MM.1S (cell line): Measurements from ENCODE around the gene NDUFS4.
"Not testable (repeated sequence)": the region's sequence is repeated elsewhere in the genome, so short reads cannot be mapped to it uniquely, and the experiment has no call there.

ENCODE experiments used
- DNase-seq: peaks from one replicate; pipeline ENCODE4 v3.0.0-alpha.2; 2015
- H2AFZ ChIP-seq: fragments of 300-600 bp; sonication (generic); 2 replicates; pipeline ENCODE4 v1.6.0; 2016; ENCODE audit warnings: antibody characterized with exemption, low read length
- H3F3A ChIP-seq: fragments of 300-600 bp; sonication (generic); 2 replicates; pipeline ENCODE4 v1.6.1; 2016; ENCODE audit warnings: mild to moderate bottlenecking, antibody characterized with exemption, low read length, moderate library complexity, mixed read lengths; ENCODE audit not compliant: insufficient read depth
- H3K27ac ChIP-seq: fragments of 300-600 bp; sonication (generic); 2 replicates; pipeline ENCODE4 v1.5.1; 2016; ENCODE audit warnings: mild to moderate bottlenecking, low read length
- H3K27me3 ChIP-seq: fragments of 300-600 bp; sonication (generic); replicated peaks from 2 replicates; pipeline ENCODE4 v1.6.0; 2016; ENCODE audit warnings: low read length; ENCODE audit not compliant: insufficient read depth
- H3K36me3 ChIP-seq: fragments of 300-600 bp; sonication (generic); replicated peaks from 2 replicates; pipeline ENCODE4 v1.6.1; 2016; ENCODE audit warnings: mild to moderate bottlenecking, low read length, mixed read lengths; ENCODE audit not compliant: insufficient read depth
- H3K4me1 ChIP-seq: fragments of 300-600 bp; sonication (generic); 2 replicates; pipeline ENCODE4 v1.6.1; 2016; ENCODE audit warnings: low read length, mixed read lengths
- H3K4me2 ChIP-seq: fragments of 300-600 bp; sonication (generic); 2 replicates; pipeline ENCODE4 v1.6.0; 2016; ENCODE audit warnings: low read depth, low read length
- H3K4me3 ChIP-seq: fragments of 300-600 bp; sonication (generic); 2 replicates; pipeline ENCODE4 v1.5.1; 2016; ENCODE audit warnings: low read length, mixed read lengths
- H3K79me2 ChIP-seq: fragments of 300-600 bp; sonication (generic); 2 replicates; pipeline ENCODE4 v1.6.1; 2016; ENCODE audit warnings: mixed run types, low read length, mixed read lengths
- H3K9ac ChIP-seq: fragments of 300-600 bp; sonication (generic); 2 replicates; pipeline ENCODE4 v1.6.1; 2016; ENCODE audit warnings: low read length, mixed read lengths
- H3K9me2 ChIP-seq: fragments of 300-600 bp; sonication (generic); replicated peaks from 2 replicates; pipeline ENCODE4 v1.6.1; 2016; ENCODE audit warnings: mild to moderate bottlenecking, low read length, mixed read lengths; ENCODE audit not compliant: insufficient read depth
- H3K9me3 ChIP-seq: fragments of 300-600 bp; sonication (generic); replicated peaks from 2 replicates; pipeline ENCODE4 v1.6.1; 2016; ENCODE audit warnings: mild to moderate bottlenecking, low read length, mixed read lengths; ENCODE audit not compliant: insufficient read depth
- H4K20me1 ChIP-seq: fragments of 300-600 bp; sonication (generic); 2 replicates; pipeline ENCODE4 v1.6.1; 2016; ENCODE audit warnings: mild to moderate bottlenecking, low read length, moderate library complexity, mixed read lengths; ENCODE audit not compliant: insufficient read depth
- EZH2 ChIP-seq: fragments of 300-600 bp; sonication (generic); optimal IDR thresholded peaks from 2 replicates; pipeline ENCODE3; 2017; ENCODE audit warnings: low read depth, mild to moderate bottlenecking, antibody characterized with exemption, low read length, mixed read lengths
- EZH2phosphoT487 ChIP-seq: fragments of 300-600 bp; sonication (generic); IDR thresholded peaks from 2 replicates; pipeline ENCODE4 v1.6.1; 2018; ENCODE audit warnings: antibody characterized with exemption, low read length
- TF ChIP-seq, protein P1 (sequence below): fragments of 300-600 bp; sonication (generic); IDR thresholded peaks from 2 replicates; pipeline ENCODE4 v1.5.1; 2016; ENCODE audit warnings: antibody characterized with exemption, low read length, mixed read lengths

The NDUFS4 gene

DNA sequence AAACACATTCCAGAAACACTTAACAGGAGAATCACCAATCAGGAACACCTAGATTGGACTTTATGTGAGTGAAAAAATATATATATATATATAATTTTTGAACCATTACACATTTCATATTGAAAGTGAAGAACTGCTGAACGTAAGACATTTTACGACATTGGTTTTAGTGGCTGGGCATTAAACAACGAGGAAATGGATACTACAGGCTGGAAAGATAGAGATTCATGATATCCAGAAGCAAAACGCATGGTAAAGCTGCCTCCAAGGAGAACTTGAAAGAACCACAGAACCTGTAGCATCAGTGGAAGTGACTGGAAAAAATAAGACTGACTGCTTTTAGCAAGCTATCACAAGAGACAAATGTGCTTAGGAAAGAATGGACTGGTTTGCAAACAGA, 13.2 kb upstream of the NDUFS4 start:
- no peak overlapping the region for H3K4me2 ChIP-seq
- no peak overlapping the region for H3K4me3 ChIP-seq
- H3K9me2 ChIP-seq = no peaks in the 10 kb centered on the region
- H3K27me3 ChIP-seq = no peaks in the 10 kb centered on the region
- TF ChIP-seq EZH2 (no peak), EZH2phosphoT487 (no peak)
- TF ChIP-seq, protein P1, sequence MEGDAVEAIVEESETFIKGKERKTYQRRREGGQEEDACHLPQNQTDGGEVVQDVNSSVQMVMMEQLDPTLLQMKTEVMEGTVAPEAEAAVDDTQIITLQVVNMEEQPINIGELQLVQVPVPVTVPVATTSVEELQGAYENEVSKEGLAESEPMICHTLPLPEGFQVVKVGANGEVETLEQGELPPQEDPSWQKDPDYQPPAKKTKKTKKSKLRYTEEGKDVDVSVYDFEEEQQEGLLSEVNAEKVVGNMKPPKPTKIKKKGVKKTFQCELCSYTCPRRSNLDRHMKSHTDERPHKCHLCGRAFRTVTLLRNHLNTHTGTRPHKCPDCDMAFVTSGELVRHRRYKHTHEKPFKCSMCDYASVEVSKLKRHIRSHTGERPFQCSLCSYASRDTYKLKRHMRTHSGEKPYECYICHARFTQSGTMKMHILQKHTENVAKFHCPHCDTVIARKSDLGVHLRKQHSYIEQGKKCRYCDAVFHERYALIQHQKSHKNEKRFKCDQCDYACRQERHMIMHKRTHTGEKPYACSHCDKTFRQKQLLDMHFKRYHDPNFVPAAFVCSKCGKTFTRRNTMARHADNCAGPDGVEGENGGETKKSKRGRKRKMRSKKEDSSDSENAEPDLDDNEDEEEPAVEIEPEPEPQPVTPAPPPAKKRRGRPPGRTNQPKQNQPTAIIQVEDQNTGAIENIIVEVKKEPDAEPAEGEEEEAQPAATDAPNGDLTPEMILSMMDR = no peak
- no peak for DNase-seq
- no peaks in the 10 kb centered on the region for H3K36me3 ChIP-seq
- H3K9me3 ChIP-seq = no peaks in the 10 kb centered on the region
- no peak overlapping the region for H2AFZ ChIP-seq
- no peaks in the 10 kb centered on the region for H3F3A ChIP-seq
- no peaks in the 10 kb centered on the region for H3K79me2 ChIP-seq
- no peak overlapping the region for H3K27ac ChIP-seq
- H3K4me1 ChIP-seq = 0 out of 2 replicates have a peak, but pooled peaks cover 3% of the 10 kb centered on the region
- H3K9ac ChIP-seq = no peak overlapping the region
- no peaks in the 10 kb centered on the region for H4K20me1 ChIP-seq

DNA sequence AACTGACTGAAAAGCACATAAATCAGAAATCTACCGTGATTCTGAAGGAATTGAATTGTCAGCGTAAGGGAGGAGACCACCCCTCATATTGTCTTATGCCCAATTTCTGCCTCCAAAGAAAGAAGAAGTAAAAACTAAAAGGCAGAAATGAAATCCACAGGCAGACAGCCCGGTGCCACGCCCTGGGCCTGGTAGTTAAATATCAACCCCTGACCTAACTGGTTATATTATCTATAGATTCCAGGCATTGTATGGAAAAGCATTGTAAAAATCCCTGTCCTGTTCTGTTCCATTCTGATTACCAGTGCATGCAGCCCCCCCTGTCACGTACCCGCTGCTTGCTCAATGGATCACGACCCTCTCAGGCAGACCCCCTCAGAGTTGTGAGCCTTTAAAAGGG, 11.9 kb upstream of the NDUFS4 start:
- H3F3A ChIP-seq, H3K4me1 ChIP-seq, H3K27me3 ChIP-seq, H3K4me3 ChIP-seq, H3K36me3 ChIP-seq, H2AFZ ChIP-seq, H3K9ac ChIP-seq, DNase-seq, H3K9me2 ChIP-seq, H4K20me1 ChIP-seq, H3K9me3 ChIP-seq, H3K27ac ChIP-seq, H3K4me2 ChIP-seq, H3K79me2 ChIP-seq: not testable (repeated sequence)

DNA sequence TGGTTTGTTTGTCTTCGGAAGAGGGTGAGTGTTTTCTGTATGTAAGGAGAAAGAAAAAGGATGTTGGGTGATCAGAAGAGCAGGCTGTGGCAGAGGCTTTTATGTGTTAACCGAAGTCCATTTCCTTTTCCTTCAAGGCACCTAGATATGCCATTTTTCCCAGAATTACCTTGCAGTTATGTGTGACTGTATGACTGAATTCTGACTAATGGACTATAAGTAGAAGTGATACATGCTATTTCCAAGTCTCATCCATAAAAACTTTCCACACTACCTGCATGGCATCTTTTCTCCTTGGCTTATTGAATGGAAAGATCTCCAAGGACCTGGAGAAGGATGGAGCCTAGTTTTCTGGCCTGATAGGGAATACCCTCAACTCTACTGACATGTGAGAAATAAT, 10.6 kb upstream of the NDUFS4 start:
- no peaks in the 10 kb centered on the region for H3K79me2 ChIP-seq
- H3K4me1 ChIP-seq = no peaks in the 10 kb centered on the region
- H3K9ac ChIP-seq = no peak overlapping the region
- no peaks in the 10 kb centered on the region for H3K9me2 ChIP-seq
- no peak for DNase-seq
- no peaks in the 10 kb centered on the region for H3K9me3 ChIP-seq
- no peaks in the 10 kb centered on the region for H3F3A ChIP-seq
- H3K27me3 ChIP-seq = no peaks in the 10 kb centered on the region
- no peak overlapping the region for H3K4me3 ChIP-seq
- no peak for TF ChIP-seq EZH2
- TF ChIP-seq EZH2phosphoT487 = no peak
- no peak overlapping the region for H2AFZ ChIP-seq
- H3K4me2 ChIP-seq = no peak overlapping the region
- H3K36me3 ChIP-seq = no peaks in the 10 kb centered on the region
- H4K20me1 ChIP-seq = no peaks in the 10 kb centered on the region
- no peak overlapping the region for H3K27ac ChIP-seq

DNA sequence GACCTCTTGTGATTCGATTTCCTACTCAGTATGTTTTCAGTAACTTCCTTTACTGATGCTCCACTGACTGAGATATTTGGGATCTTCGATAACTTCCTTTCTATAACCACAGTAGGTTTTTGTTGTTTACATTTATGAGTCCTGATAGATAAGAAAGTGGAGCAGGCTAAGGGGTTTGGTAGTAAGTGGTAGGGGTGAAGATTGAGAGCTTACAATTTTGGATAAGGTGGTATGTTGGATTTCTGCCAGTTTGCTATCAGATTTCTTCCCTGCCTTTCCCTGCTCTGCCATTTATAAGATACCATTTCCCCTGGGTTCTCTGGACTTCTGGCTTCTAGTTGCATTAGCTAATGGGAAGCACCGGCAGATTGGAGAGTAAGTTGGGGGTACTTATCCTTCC, 7.9 kb upstream of the NDUFS4 start:
- H3K79me2 ChIP-seq = no peaks in the 10 kb centered on the region
- no peaks in the 10 kb centered on the region for H3K9me3 ChIP-seq
- H4K20me1 ChIP-seq = no peaks in the 10 kb centered on the region
- no peak overlapping the region for H3K9ac ChIP-seq
- H3K4me3 ChIP-seq = no peak overlapping the region
- no peaks in the 10 kb centered on the region for H3K36me3 ChIP-seq
- no peaks in the 10 kb centered on the region for H3F3A ChIP-seq
- DNase-seq = no peak
- H3K4me2 ChIP-seq = no peak overlapping the region
- TF ChIP-seq EZH2phosphoT487 (no peak), EZH2 (no peak)
- TF ChIP-seq, protein P1 = no peak
- H3K27ac ChIP-seq = no peak overlapping the region
- H3K27me3 ChIP-seq = no peaks in the 10 kb centered on the region
- H3K4me1 ChIP-seq = no peaks in the 10 kb centered on the region
- H3K9me2 ChIP-seq = no peaks in the 10 kb centered on the region
- H2AFZ ChIP-seq = no peak overlapping the region
